ENCODE measurements around the gene KIF18B. TPM values are rescaled to one million over a fixed set of nuclear protein-coding genes. Genes with fewer than 3 reads are reported as not detected.

The KIF18B gene
- total RNA-seq: under 1 TPM in 1 of 4 donors, not detected in 3; 0.72 TPM

DNA sequence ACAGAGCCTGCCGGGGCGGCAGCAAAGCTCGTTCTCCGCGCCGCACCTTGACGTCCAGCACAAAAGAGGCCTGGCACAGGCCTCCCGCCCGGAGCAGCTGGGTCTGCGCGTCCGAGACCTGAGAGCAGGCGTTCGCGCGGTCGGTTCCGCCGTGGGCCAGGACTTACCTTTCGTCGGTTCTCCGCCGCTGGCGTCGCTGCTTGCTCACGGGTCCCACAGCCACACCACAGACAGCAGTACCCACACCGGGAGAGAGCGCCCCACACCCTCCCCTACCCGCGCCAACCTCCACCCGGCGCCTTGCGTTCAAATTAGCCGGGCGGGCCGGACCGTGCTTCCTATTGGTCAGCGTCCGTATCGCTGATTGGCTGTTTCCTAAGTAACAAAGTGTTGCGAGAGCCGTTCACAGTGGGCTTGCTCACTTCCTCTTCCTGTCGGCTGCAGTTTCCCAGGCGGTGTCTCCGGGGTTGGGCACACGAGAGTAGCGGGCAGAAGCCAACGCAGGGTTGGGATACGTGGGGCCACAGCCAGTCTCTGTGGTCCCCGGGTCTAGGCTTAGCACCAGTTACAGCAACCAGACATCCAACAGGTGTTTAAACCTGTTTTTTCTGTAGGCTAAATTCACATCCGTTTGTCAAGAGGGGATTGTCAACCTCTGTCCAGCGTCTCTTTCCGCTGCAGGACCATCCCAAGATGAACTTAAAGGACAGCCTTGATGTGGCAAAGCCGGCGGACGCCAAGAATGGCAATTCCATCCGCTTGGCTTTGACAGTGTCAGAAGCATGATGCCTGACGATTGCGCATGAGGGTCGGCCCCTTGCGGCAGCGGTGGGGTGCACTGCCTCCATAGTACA lies at the start of gene KIF18B:
Gene KIF18B, minus strand, starts transcription at position 313 of the 854 bp plus-strand sequence. CDS start 11,429 bp downstream, outside the sequence.
- TF ChIP-seq, protein P1, sequence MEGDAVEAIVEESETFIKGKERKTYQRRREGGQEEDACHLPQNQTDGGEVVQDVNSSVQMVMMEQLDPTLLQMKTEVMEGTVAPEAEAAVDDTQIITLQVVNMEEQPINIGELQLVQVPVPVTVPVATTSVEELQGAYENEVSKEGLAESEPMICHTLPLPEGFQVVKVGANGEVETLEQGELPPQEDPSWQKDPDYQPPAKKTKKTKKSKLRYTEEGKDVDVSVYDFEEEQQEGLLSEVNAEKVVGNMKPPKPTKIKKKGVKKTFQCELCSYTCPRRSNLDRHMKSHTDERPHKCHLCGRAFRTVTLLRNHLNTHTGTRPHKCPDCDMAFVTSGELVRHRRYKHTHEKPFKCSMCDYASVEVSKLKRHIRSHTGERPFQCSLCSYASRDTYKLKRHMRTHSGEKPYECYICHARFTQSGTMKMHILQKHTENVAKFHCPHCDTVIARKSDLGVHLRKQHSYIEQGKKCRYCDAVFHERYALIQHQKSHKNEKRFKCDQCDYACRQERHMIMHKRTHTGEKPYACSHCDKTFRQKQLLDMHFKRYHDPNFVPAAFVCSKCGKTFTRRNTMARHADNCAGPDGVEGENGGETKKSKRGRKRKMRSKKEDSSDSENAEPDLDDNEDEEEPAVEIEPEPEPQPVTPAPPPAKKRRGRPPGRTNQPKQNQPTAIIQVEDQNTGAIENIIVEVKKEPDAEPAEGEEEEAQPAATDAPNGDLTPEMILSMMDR (IDR thresholded peaks at IDR 0.05): no peak
- DNase-seq (ENCODE audit: low spot score) (peak; percentile 81), ATAC-seq (ENCODE audit: low FRiP score) (peak; percentile 97)

DNA sequence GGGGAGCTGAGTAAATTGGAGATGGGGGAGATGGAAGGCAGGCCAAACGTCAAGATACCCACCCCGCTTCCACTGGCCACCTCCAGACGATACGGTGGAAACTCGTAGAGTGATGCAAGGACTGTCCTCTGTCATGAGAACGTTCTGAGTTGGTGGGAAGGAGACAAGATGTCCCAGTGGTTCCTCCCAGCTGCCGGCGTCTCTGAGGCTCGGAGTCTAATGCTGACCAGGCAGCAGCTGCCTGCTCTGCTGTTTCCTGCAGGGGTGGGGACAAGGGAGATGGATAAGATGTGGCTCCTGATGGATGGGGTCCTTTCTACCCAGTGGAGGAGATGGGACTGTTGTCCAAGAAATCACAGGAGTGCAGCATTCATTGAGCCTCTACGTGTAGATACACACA lies 48.7 kb upstream of the KIF18B start:
- TF ChIP-seq, protein P1 (IDR thresholded peaks at IDR 0.05): no peak
- ATAC-seq (ENCODE audit: low FRiP score) (no peak), DNase-seq (ENCODE audit: low spot score) (no peak)

GRCh38 chr17:44995436-44996001 lies 47.9 kb upstream of the KIF18B start:
- ATAC-seq (ENCODE audit: low FRiP score): no peak
- TF ChIP-seq, protein P1 (IDR thresholded peaks at IDR 0.05): no peak
- no peak for DNase-seq (ENCODE audit: low spot score)

GRCh38 chr17:44992242-44992939 lies 44.8 kb upstream of the KIF18B start:
- no peak for DNase-seq (ENCODE audit: low spot score)
- TF ChIP-seq, protein P1 (IDR thresholded peaks at IDR 0.05): no peak
- ATAC-seq (ENCODE audit: low FRiP score): no peak

DNA sequence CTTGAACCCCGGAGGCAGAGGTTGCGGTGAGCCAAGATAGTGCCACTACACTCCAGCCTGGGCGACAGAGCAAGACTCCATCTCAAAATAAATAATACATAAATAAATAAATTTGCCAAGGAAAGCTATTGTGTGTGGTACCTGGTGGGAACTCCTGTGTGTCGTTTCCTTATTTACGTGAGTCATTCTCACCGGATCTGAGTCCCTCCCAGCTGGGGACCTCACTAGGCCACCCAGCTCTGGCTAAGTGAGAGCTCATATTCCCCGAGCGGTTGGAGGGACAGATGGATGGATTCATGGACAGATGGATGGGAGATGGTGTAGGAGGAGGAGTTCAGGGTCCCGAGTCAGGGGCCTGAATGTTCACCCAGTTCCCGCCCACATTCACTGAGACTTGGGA lies 43.4 kb upstream of the KIF18B start:
- no peak for ATAC-seq (ENCODE audit: low FRiP score)
- DNase-seq (ENCODE audit: low spot score): no peak
- TF ChIP-seq, protein P1 (IDR thresholded peaks at IDR 0.05): no peak

GRCh38 chr17:44989552-44990138 lies 42.1 kb upstream of the KIF18B start:
- ATAC-seq (ENCODE audit: low FRiP score) (no peak), DNase-seq (ENCODE audit: low spot score) (no peak)
- TF ChIP-seq, protein P1 (IDR thresholded peaks at IDR 0.05): no peak

Measured in omental fat pad (tissue), 4 donors.